ENCODE measurements around the gene LDB3.
A peak's percentile ranks its signal among the peaks of the same experiment; 100 is the strongest.
"Not testable (repeated sequence)": the region's sequence is repeated elsewhere in the genome, so short reads cannot be mapped to it uniquely, and the experiment has no call there.

The LDB3 gene, protein sequence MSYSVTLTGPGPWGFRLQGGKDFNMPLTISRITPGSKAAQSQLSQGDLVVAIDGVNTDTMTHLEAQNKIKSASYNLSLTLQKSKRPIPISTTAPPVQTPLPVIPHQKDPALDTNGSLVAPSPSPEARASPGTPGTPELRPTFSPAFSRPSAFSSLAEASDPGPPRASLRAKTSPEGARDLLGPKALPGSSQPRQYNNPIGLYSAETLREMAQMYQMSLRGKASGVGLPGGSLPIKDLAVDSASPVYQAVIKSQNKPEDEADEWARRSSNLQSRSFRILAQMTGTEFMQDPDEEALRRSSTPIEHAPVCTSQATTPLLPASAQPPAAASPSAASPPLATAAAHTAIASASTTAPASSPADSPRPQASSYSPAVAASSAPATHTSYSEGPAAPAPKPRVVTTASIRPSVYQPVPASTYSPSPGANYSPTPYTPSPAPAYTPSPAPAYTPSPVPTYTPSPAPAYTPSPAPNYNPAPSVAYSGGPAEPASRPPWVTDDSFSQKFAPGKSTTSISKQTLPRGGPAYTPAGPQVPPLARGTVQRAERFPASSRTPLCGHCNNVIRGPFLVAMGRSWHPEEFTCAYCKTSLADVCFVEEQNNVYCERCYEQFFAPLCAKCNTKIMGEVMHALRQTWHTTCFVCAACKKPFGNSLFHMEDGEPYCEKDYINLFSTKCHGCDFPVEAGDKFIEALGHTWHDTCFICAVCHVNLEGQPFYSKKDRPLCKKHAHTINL

DNA sequence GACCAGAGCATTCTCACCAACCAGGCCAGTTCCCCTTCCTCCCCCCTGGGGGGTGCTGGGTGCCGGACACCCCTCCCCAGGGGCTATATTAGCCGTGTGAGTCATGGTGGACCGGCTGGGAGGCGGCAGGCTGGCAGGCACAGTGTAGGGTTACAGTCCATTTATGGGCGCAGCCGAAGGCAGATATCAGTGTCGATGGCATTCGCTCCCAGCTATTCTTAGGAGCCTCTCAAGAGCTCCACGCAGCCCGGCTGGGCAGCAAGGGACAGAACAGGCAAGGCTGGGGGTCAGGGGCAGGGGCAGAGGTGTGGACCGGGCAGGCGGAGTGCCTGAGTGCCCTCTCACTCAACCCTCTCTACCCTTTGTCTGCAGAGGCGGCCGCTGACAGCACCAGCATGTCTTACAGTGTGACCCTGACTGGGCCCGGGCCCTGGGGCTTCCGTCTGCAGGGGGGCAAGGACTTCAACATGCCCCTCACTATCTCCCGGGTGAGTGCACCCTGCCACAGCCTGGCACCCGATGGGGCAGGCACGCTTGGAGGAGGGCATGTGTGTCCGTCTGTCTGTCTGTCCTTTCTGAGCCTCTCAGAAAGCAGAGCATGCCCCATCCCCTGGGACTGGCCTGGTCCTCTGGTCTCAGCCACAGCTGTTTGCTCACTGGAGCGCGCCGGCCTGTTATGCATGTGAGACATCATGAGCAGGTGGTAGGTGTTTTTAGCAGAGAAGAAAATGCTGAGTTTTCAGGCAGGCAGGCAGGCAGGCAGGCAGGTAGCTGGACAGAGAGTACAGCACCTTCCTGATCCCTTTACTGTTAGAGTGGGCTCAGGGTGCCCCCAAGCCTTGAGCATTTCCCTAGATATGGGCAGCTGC is at the start of gene LDB3:
Gene LDB3, plus strand, starts transcription at position 215 of the 869 bp plus-strand sequence. Its CDS starts 181 bp downstream, at position 396.
- DNase-seq: peak; percentile 12
- Mint-ChIP-seq H3K27ac (no peak within 1 kb of the TSS), H3K36me3 (no peaks in the 10 kb centered on the region)

DNA sequence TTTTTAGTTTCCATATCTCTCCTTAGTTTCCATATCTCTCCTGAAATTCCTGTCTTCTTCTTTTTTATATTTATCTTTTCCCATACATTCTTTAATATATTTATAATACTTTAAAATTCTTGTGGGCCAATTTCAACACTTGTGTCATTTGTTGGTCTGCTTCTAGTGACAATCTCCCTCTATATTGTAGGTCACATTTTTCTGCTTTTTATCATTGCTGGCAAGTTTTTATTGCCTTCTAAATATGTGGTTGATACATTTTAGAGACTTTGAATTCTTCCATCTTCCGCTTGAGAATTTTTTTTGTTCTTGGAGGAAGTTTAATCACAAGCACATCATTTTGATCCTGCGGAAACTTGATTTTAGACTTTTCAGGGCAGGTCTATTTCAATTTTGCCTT is 40.0 kb upstream of the LDB3 start:
- Mint-ChIP-seq H3K9me3 (no peaks in the 10 kb centered on the region), H3K36me3 (no peaks in the 10 kb centered on the region), H3K4me1 (peaks cover 2 to 5% of the 10 kb centered on the region in 2 donors), H3K27me3 (peaks cover 31 to 56% of the 10 kb centered on the region in 2 donors), H3K27ac (no peak overlapping the region), H3K4me3 (no peak overlapping the region)
- DNase-seq: no peak
- no peak for ATAC-seq (replicated peaks)

More for the DNA sequence above, at the start of gene LDB3:
- Mint-ChIP-seq H3K27me3 (peaks cover 6 to 10% of the 10 kb centered on the region in 2 donors), H3K9me3 (no peaks in the 10 kb centered on the region), H3K4me3 (no peak within 1 kb of the TSS), H3K4me1 (peaks cover 21 to 23% of the 10 kb centered on the region in 2 donors)
- ATAC-seq (replicated peaks): peak; percentile 60 to 71

DNA sequence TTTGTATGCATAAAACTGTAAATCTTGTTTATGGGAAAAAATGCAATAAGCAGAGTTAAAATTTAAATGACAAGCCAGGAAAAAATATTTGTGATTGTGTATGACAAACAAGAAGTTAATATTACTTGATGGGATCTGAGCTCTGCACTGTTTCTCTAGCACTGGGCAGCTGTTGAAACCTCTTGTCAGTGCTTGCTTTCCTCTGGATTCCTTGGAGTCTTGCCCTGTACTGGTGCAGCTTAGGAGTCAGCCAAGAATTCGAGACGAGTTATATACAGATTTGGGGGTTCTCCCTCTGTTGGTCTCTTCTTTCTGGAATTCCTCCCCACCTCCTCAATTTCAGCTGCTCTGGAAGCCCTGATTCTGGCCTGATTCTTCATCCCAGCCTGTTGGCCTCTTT is 38.2 kb upstream of the LDB3 start:
- H3K9me3 Mint-ChIP-seq: no peaks in the 10 kb centered on the region
- H3K27ac Mint-ChIP-seq: no peak overlapping the region
- ATAC-seq (replicated peaks) (no peak), DNase-seq (no peak)
- H3K36me3 Mint-ChIP-seq: no peaks in the 10 kb centered on the region
- peaks cover 2 to 5% of the 10 kb centered on the region in 2 donors for H3K4me1 Mint-ChIP-seq
- H3K27me3 Mint-ChIP-seq: peaks cover 40 to 73% of the 10 kb centered on the region in 2 donors
- no peak overlapping the region for H3K4me3 Mint-ChIP-seq

DNA sequence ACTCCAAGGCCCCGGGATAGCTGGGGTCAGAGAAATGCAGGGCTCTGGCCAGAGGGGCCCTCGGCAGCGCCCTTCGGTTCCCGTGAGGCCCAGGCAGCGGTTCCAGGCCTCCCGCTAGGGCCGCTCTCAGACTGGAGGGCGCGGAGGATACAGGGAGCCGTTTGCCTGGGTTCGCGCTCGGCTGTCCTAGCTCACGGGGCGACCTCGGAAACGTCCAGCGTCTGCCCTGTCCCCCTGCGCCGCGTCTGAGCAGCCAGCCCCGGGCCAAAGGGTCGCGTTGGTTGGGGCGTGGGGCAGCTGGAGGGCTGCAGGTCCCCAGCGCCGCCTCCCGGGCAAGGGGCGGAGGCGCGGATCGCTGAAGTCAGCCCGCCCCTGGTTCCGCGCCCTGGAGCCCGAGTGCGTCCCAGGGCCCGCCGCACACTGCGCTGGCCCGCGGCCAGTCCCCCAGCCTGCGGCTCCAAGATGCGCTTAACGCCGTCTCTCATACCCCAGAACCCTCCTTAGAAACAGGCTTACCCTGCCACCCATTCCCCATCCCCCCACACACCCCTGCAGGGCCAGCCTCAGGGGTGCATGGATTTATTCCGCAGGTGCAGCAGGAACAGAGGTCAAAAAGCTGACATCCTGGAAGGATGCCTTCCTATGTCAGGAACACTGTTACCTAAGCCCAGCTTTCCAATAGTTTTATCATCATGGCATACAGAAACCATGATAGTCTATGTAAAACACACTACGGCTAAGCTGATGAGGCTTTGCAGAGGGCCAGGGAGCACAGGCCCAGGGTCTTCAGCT is 36.1 kb upstream of the LDB3 start:
- no peaks in the 10 kb centered on the region for H3K36me3 Mint-ChIP-seq
- H3K9me3 Mint-ChIP-seq: no peaks in the 10 kb centered on the region
- no peak overlapping the region for H3K4me3 Mint-ChIP-seq
- H3K27me3 Mint-ChIP-seq: peaks cover 35 to 71% of the 10 kb centered on the region in 2 donors
- no peak for ATAC-seq (replicated peaks)
- no peak overlapping the region for H3K27ac Mint-ChIP-seq
- no peak for DNase-seq
- peaks cover 2 to 5% of the 10 kb centered on the region in 2 donors for H3K4me1 Mint-ChIP-seq

DNA sequence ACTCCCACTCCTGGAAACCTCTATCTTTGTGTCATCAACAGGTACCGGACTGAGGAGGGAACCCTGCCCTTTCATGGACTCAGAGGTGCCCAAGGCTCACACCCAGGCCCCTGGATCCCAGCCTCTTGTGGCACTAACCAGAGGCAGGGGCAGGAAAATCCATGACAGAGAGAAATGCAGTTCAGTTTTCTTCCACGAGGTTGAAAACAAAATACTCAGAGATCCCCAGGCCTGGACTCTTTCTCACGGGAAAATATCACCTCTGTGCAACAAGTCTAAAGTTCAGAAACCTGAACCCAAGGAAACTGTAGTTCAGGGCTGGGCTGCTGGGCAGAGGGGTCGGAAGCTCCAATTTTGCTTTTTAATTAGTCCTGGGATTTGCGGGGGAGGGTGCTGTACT is 35.4 kb upstream of the LDB3 start:
- ATAC-seq (replicated peaks) (no peak), DNase-seq (no peak)
- Mint-ChIP-seq H3K36me3 (no peaks in the 10 kb centered on the region), H3K27me3 (peaks cover 35 to 64% of the 10 kb centered on the region in 2 donors), H3K27ac (no peak overlapping the region), H3K9me3 (no peaks in the 10 kb centered on the region), H3K4me3 (no peak overlapping the region), H3K4me1 (peaks cover 2 to 5% of the 10 kb centered on the region in 2 donors)

DNA sequence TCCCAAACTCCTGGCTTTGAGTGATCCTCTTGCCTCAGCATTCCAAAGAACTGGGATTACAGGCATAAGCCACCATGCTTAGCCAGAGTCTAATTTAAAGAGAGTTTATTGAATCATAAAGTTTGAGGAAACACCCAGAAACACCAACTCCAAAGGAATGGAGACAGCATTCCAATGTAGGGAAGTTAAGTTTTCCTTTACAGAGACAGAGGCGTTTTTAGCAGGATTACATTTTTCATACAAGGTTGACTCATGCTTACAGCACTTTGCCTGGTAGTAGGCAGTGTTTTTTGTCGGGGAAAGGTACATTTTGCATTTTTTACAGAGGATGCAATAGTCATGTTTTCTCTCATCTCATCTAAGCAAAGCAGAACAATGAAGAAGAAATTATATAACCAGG is 32.9 kb upstream of the LDB3 start:
- no peaks in the 10 kb centered on the region for H3K36me3 Mint-ChIP-seq
- ATAC-seq (replicated peaks) (no peak), DNase-seq (no peak)
- H3K4me1 Mint-ChIP-seq: peaks cover 2 to 5% of the 10 kb centered on the region in 2 donors
- no peaks in the 10 kb centered on the region for H3K9me3 Mint-ChIP-seq
- no peak overlapping the region for H3K4me3 Mint-ChIP-seq
- peaks cover 40 to 50% of the 10 kb centered on the region in 2 donors for H3K27me3 Mint-ChIP-seq
- H3K27ac Mint-ChIP-seq: no peak overlapping the region

DNA sequence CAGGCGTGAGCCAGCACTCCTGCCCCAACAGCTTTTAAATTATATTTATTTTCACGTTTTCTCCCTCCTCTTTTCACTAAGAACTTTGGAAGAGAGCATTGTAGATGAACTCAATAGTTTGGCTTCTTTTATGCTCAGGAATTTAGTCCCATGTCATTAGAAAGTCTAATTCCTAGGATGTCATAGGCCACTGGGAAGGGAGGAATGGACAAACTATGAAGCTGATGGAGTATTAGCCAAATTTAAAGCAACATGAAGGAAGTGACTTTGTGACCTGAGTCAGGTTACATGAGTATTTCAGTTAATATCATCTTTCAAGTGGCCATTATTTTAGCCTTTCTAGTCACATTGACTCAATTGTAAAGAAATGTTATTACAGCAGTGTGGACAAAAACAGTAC is 32.0 kb upstream of the LDB3 start:
- no peaks in the 10 kb centered on the region for H3K9me3 Mint-ChIP-seq
- H3K27ac Mint-ChIP-seq: no peak overlapping the region
- H3K4me3 Mint-ChIP-seq: no peak overlapping the region
- ATAC-seq (replicated peaks): no peak
- DNase-seq: no peak
- no peaks in the 10 kb centered on the region for H3K36me3 Mint-ChIP-seq
- H3K4me1 Mint-ChIP-seq: peaks cover 2 to 5% of the 10 kb centered on the region in 2 donors
- peaks cover 32 to 42% of the 10 kb centered on the region in 2 donors for H3K27me3 Mint-ChIP-seq

DNA sequence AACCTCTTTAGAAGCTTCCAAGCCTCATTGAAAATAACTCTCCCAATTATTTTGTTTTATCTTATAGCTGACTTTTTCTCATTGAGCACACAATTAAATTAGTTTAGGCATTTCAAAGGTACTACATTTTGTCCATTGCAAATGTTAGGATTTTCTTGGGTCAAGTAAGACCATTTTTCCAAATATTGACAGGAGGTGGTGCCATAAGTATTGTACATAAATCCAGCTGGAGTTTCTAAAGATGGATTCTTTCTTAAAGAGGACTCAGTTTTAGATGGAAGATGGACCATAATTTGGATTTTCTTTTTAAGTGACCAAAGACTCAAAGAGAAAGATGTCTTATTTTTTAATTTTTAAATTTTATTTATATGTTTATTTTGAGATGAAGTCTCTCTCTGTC is 26.3 kb upstream of the LDB3 start:
- ATAC-seq (replicated peaks) (no peak), DNase-seq (no peak)
- H3K4me1 Mint-ChIP-seq: peaks cover 0 to 8% of the 10 kb centered on the region in 2 donors
- H3K27me3 Mint-ChIP-seq: peaks cover 6 to 8% of the 10 kb centered on the region in 2 donors
- peaks cover 0 to 5% of the 10 kb centered on the region in 2 donors for H3K9me3 Mint-ChIP-seq
- H3K27ac Mint-ChIP-seq: no peak overlapping the region
- H3K36me3 Mint-ChIP-seq: no peaks in the 10 kb centered on the region
- no peak overlapping the region for H3K4me3 Mint-ChIP-seq

DNA sequence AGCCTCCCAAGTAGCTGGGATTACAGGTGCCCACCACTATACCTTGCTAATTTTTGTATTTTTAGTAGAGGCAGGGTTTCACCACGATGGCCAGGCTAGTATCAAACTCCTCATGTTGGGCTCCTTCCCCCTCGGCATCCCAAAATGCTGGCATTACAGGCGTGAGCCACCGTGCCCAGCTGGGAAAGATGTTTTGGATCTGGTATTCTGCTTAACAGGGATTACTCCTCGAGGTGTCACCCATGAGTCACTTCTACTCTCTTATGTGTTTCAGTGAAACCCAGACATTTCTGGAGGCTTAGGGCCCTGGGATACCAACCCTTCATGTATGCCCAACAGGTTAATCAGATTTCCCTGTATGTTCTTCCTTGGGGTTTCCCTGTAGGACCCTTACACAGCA is 25.8 kb upstream of the LDB3 start:
- Mint-ChIP-seq H3K27me3 (peaks cover 6 to 8% of the 10 kb centered on the region in 2 donors), H3K36me3 (no peaks in the 10 kb centered on the region), H3K4me3 (no peak overlapping the region), H3K27ac (no peak overlapping the region), H3K9me3 (peaks cover 0 to 5% of the 10 kb centered on the region in 2 donors), H3K4me1 (peaks cover 0 to 8% of the 10 kb centered on the region in 2 donors)
- no peak for ATAC-seq (replicated peaks)
- DNase-seq: no peak

DNA sequence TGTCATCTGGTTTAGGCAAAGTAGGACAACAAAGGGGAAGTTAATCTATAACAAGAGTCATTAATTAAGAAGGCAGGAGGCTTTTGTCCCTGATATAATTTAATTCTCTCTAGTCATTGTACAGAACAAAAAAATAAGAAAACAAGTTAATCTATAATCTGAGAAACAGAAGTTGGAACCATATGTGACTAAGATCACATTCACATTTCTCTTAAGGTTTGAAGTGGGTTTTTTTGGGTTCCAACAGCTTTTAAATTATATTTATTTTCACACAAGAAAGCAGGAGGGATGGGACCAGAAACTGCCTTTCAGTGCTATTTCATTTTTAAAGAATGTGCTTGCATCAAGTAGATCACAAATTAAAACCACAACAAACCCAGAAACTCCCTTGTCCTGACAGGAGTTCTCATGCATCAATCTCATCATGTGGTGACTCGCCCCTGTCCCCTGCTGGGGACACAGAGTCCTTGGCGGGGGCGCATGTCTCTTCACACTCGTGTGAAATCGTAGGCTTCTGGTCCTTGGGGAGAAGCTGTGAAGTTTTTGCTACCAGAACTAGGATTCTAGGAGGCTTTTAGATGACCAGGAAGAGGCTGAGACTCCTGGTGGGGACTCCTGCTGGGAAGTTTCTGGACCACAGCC is 24.0 kb upstream of the LDB3 start:
- DNase-seq (no peak), ATAC-seq (replicated peaks) (peak in 1 of 2 donors; percentile 41)
- peaks cover 8 to 13% of the 10 kb centered on the region in 2 donors for H3K27me3 Mint-ChIP-seq
- H3K4me1 Mint-ChIP-seq: peaks cover 0 to 8% of the 10 kb centered on the region in 2 donors
- H3K36me3 Mint-ChIP-seq: no peaks in the 10 kb centered on the region
- peaks cover 0 to 5% of the 10 kb centered on the region in 2 donors for H3K9me3 Mint-ChIP-seq
- H3K4me3 Mint-ChIP-seq: no peak overlapping the region
- H3K27ac Mint-ChIP-seq: no peak overlapping the region

DNA sequence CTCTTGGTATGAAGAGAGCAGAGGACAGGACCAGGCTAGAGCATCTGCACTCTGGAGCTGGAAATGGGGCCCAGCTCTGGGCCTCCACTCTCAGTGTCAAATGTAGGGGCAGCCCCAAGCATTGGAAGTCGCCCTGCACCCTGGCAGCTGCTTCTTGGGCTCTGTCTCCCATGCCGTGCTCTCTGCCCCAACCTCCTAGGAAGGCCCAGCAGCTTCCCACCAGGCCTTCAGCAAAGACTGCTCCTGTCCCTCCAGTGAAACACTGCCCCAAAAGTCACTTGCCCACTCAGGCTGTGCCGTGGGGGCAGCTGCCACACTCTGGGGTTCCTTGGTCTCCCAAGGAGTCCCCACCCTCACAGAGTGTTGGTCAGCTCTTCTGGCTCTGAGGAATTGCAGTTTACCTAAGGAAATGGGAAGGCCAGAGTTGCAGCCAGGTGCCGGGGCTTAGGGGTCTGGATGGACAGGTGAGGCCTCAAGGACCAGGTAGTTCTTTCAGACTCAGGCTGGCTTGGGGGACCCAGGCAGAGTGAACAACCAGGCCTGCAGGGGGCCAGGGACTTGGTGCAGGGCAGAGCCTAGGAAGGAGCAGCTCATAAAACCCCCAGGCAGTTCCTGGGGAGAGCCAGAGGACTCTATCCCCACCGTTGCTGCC is 23.4 kb upstream of the LDB3 start:
- H3K36me3 Mint-ChIP-seq: no peaks in the 10 kb centered on the region
- no peak overlapping the region for H3K27ac Mint-ChIP-seq
- H3K4me3 Mint-ChIP-seq: no peak overlapping the region
- H3K9me3 Mint-ChIP-seq: peaks cover 0 to 5% of the 10 kb centered on the region in 2 donors
- peaks cover 4 to 13% of the 10 kb centered on the region in 2 donors for H3K27me3 Mint-ChIP-seq
- peaks cover 0 to 8% of the 10 kb centered on the region in 2 donors for H3K4me1 Mint-ChIP-seq
- ATAC-seq (replicated peaks): no peak
- DNase-seq: no peak

DNA sequence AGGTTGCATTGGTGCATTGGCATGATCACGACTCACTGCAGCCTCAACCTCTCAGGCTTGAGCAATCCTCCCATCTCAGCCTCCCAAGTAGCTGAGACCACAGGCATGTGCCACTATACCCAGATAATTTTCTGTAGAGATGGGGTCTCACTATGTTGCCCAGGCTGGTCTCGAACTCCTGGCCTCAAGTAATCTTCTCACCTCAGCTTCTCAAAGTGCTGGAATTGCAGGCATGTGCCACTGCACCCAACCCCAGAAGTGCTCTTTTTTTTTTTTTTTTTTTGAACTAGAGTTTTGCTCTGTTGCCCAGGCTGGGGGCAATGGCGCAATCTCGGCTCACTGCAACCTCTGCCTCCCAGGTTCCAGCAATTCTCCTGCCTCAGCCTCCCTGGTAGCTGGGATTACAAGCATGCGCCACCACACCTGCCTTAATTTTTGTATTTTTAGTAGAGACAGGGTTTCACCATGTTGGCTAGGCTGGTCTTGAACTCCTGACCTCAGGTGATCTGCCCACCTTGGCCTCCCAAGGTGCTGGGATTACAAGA is 22.6 kb upstream of the LDB3 start:
- DNase-seq; H3K27ac Mint-ChIP-seq; ATAC-seq (replicated peaks); H3K9me3 Mint-ChIP-seq; H3K36me3 Mint-ChIP-seq; H3K4me1 Mint-ChIP-seq; H3K4me3 Mint-ChIP-seq: not testable (repeated sequence)
- H3K27me3 Mint-ChIP-seq: peaks cover 0 to 19% of the 10 kb centered on the region in 2 donors
